Measurements from ENCODE around the gene SNAP29.

SNAP29 gene

DNA sequence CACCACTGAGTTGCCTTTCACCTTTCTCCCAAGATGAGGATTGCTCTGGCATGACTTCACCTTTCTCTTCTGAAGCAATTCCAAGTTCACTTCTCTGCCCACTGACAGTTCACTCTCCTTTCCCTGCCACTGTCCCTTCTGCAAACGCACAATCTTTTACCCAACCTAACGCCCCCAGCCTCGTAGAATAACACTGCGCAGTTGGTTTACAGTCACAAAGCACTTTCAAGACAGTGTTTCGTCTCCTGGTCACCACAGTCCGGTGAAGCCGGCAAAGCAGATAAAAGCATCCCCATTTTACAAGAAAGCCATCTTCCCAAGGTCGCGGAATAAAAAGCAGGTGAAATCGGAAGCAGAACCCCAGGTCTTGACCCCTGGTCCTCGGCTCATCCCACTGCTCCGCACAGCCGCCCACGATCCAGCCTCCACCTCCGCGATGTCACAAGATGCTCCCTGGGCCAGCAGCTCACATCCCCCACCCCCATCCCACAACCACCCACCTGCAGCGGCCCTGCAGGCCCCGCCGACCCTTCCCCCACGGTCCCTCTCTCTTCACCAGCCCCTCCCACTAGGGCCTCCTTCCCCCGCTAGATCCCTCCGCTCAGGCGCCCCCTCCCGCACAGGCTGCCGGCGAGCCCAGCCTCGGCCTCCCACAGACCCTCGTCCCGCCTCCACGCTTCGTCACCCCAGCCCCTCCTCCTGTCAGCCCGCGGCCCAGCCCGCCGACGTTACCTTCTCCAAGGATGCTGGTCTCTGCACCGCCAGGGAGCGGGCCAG, 781 bp upstream of the SNAP29 start:
- H3K36me3 ChIP-seq, result peaks cover 8% of the 10 kb centered on the region

DNA sequence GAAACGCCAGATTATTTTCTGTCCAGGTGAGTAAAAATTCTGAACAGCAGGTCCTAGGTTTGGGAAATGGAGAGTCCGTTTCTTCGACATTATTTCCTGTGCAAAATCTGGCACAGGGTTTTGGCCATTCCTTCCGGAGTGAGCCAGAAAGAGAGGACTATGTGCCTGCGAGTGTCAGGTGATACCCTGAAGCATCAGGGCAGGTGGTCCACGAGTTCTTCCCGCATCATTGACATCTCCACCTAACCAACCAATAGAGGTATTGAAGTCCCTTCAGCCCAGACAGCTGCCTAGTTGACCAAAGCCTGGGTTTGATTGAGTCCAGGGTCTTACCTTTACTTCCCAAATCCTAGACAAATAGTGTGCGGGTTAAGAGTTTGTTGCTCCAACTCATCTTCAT, 808 bp downstream of the SNAP29 start:
- H3K36me3 ChIP-seq, result peaks cover 19% of the 10 kb centered on the region
- H3K4me1 ChIP-seq (ENCODE audit: control insufficient read depth in 1 of 2, insufficient read depth in 1 of 2, low read depth in 1 of 2, low read length in 1 of 2), result peaks cover 30 to 33% of the 10 kb centered on the region in 2 experiments
- H3K27me3 ChIP-seq, result no peaks in the 10 kb centered on the region
- peak overlapping the region; percentile 68 to 85 for H3K4me3 ChIP-seq (ENCODE audit: low read depth in 1 of 2, low read length in 1 of 2)
- TF ChIP-seq, protein P1, sequence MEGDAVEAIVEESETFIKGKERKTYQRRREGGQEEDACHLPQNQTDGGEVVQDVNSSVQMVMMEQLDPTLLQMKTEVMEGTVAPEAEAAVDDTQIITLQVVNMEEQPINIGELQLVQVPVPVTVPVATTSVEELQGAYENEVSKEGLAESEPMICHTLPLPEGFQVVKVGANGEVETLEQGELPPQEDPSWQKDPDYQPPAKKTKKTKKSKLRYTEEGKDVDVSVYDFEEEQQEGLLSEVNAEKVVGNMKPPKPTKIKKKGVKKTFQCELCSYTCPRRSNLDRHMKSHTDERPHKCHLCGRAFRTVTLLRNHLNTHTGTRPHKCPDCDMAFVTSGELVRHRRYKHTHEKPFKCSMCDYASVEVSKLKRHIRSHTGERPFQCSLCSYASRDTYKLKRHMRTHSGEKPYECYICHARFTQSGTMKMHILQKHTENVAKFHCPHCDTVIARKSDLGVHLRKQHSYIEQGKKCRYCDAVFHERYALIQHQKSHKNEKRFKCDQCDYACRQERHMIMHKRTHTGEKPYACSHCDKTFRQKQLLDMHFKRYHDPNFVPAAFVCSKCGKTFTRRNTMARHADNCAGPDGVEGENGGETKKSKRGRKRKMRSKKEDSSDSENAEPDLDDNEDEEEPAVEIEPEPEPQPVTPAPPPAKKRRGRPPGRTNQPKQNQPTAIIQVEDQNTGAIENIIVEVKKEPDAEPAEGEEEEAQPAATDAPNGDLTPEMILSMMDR (IDR thresholded peaks at IDR 0.05), result no peak
- no peaks in the 10 kb centered on the region for H3K9me3 ChIP-seq
- H3K27ac ChIP-seq, result peak overlapping the region; percentile 97

More for the DNA sequence above, 781 bp upstream of the SNAP29 start:
- no peaks in the 10 kb centered on the region for H3K9me3 ChIP-seq
- peak overlapping the region; percentile 68 to 85 for H3K4me3 ChIP-seq (ENCODE audit: low read depth in 1 of 2, low read length in 1 of 2)
- TF ChIP-seq, protein P1 (IDR thresholded peaks at IDR 0.05), result no peak
- H3K27ac ChIP-seq, result peak overlapping the region; percentile 97
- no peaks in the 10 kb centered on the region for H3K27me3 ChIP-seq
- peaks cover 35 to 38% of the 10 kb centered on the region in 2 experiments for H3K4me1 ChIP-seq (ENCODE audit: control insufficient read depth in 1 of 2, insufficient read depth in 1 of 2, low read depth in 1 of 2, low read length in 1 of 2)

DNA sequence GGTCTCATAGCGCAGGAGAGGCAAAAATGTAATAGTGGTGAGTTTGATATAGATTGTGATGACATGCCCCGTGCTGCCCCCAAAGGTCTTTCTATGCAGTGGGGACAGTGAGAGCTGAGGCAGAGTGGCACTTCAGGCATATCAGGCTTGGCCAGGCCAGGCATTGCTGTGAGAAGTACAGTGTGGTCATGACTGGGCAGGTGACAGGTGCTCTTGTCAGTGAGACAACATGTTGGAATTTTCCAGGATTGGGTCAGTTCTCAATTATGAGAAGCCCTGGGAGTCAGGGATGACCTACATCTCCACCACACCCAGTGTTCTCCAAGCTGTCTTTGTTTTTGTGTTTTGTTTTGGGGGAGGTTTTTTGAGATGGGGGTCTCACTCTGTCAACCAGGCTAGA, 3.7 kb downstream of the SNAP29 start:
- Histone ChIP-seq H3K4me1 (ENCODE audit: control insufficient read depth in 1 of 2, insufficient read depth in 1 of 2, low read depth in 1 of 2, low read length in 1 of 2) (peaks cover 18% of the 10 kb centered on the region in 2 experiments), H3K27ac (no peak overlapping the region), H3K36me3 (peaks cover 40% of the 10 kb centered on the region), H3K9me3 (no peaks in the 10 kb centered on the region), H3K4me3 (ENCODE audit: low read depth in 1 of 2, low read length in 1 of 2) (no peak overlapping the region), H3K27me3 (no peaks in the 10 kb centered on the region)
- TF ChIP-seq, protein P1 (IDR thresholded peaks at IDR 0.05), result no peak

DNA sequence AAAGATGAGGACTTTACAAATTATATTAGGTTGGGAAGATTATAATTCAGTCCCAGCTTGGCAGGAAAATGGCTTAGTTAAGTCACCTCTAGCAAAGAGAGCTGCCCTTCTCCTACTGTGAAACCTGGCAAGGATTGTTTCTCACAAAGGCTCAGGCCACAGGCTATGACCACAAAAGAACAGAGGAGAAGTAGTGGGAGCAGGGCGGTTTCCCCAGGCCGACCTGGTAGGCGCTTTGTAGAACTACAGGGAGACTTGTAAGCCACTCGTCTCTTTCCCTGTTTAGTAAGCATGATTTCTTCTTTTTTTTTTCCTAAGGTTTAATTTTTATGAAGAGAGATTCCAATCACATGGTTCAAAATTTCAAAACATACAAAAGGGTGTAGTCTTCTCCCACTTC, 4.6 kb downstream of the SNAP29 start:
- TF ChIP-seq, protein P1 (IDR thresholded peaks at IDR 0.05), result no peak
- no peak overlapping the region for H3K4me3 ChIP-seq (ENCODE audit: low read depth in 1 of 2, low read length in 1 of 2)
- H3K36me3 ChIP-seq, result peaks cover 45% of the 10 kb centered on the region
- no peaks in the 10 kb centered on the region for H3K27me3 ChIP-seq
- H3K4me1 ChIP-seq (ENCODE audit: control insufficient read depth in 1 of 2, insufficient read depth in 1 of 2, low read depth in 1 of 2, low read length in 1 of 2), result peaks cover 11 to 12% of the 10 kb centered on the region in 2 experiments
- H3K9me3 ChIP-seq, result no peaks in the 10 kb centered on the region
- H3K27ac ChIP-seq, result no peak overlapping the region

DNA sequence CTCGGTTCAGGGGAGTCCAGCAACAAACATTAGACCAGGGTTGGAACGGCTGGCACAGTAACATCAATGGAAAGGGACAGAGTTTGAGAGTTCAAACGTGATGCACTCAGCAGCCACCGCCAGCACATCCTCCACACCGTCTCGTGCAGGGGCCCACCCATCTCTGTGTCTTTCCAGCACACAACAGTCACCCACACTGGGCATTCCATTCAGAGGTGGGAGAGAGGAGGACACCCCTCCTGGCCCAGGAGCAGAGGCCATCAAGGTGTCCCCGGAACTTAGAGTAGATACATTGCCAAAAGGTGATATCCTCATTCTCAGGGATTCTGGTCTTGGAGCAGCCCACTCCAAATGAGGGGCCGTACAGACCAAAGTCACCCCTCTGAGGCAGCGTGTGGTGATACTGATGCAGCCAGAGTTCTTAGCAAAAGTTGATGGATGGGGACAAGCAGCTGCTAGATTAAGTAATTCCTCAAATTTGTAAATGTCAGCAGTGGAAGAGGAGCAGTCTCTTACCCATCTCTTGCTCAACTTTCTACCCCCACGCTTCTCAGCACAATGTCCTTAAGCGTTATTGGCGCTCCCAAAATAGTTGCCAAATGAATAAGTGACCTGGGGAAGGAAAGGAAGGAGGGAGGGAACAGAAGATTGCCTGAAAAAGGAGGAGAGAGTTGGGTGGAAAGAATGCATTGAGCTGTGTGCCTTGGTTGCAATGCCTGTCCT, 5.5 kb downstream of the SNAP29 start:
- TF ChIP-seq, protein P1 (IDR thresholded peaks at IDR 0.05), result no peak
- no peak overlapping the region for H3K27ac ChIP-seq
- peaks cover 51% of the 10 kb centered on the region for H3K36me3 ChIP-seq
- H3K4me1 ChIP-seq (ENCODE audit: control insufficient read depth in 1 of 2, insufficient read depth in 1 of 2, low read depth in 1 of 2, low read length in 1 of 2), result peaks cover 6 to 9% of the 10 kb centered on the region in 2 experiments
- no peaks in the 10 kb centered on the region for H3K27me3 ChIP-seq
- no peaks in the 10 kb centered on the region for H3K9me3 ChIP-seq
- H3K4me3 ChIP-seq (ENCODE audit: low read depth in 1 of 2, low read length in 1 of 2), result no peak overlapping the region
